Adrenal gland (tissue), 5 donors: ENCODE measurements around the gene PIP5K1C.

Experiments
- CTCF ChIP-seq, 6 experiments: fragments of 450-650 bp in 4 of 6; fragments of 200-600 bp in 2 of 6; sonication (generic) in 1 of 6; IDR thresholded peaks; 1 replicate in 5 of 6; 2 replicates in 1 of 6; pipeline versions ENCODE4 v1.5.1 to v1.8.0; 2016 to 2021; ENCODE audit warnings: antibody characterized with exemption in 6 of 6, mild to moderate bottlenecking in 2 of 6, moderate library complexity in 1 of 6
- POLR2A ChIP-seq, 2 donors: fragments of 450-650 bp; IDR thresholded peaks; one replicate each; pipeline ENCODE4 v1.6.1; 2017; ENCODE audit warnings: antibody characterized with exemption in 2 of 2, mild to moderate bottlenecking in 2 of 2, moderate library complexity in 1 of 2
- donor health status: DM: no; HTN: no; CAD: no.

GRCh38 chr19:3695986-3696659 is 4.1 kb downstream of the PIP5K1C start:
- TF ChIP-seq CTCF (IDR thresholded peaks at IDR 0.05) (no peak), POLR2A (IDR thresholded peaks at IDR 0.05) (no peak)
